NCI-H2227 (cell line): ENCODE measurements around the gene PCGF2.

Source experiments
- DNase-seq: peaks from one replicate; lab custom pipeline; 2025; ENCODE audit not compliant: unreplicated experiment; lab: John Stamatoyannopoulos, UW

Gene PCGF2

GRCh38 chr17:38738007-38738662 is 10.0 kb downstream of the PCGF2 start:
- no peak for DNase-seq

- DNase-seq = peak; percentile 68
Measured at GRCh38 chr17:38735161-38735997, 12.8 kb downstream of the PCGF2 start.

GRCh38 chr17:38733982-38734973 is 13.9 kb downstream of the PCGF2 start:
- no peak for DNase-seq

- no peak for DNase-seq
Measured at GRCh38 chr17:38733282-38733981, 14.7 kb downstream of the PCGF2 start.

- no peak for DNase-seq
Measured at GRCh38 chr17:38732376-38733281, 15.5 kb downstream of the PCGF2 start.

GRCh38 chr17:38731526-38732294 is 16.4 kb downstream of the PCGF2 start:
- DNase-seq = no peak

- peak; percentile 61 for DNase-seq
Measured at GRCh38 chr17:38730526-38731379, 17.4 kb downstream of the PCGF2 start.

- peak; percentile 90 for DNase-seq
Measured at GRCh38 chr17:38729886-38730525, 18.1 kb downstream of the PCGF2 start, which contains the start of gene CISD3. Gene CISD3 (plus strand): TSS chr17:38730341. CDS start chr17:38730359, 18 bp downstream.

- no peak for DNase-seq
Measured at GRCh38 chr17:38729368-38729885, 18.7 kb downstream of the PCGF2 start.

GRCh38 chr17:38728290-38728831 is 19.8 kb downstream of the PCGF2 start:
- no peak for DNase-seq

GRCh38 chr17:38727736-38728135 is 20.4 kb downstream of the PCGF2 start:
- no peak for DNase-seq

- DNase-seq = peak; percentile 28
Measured at GRCh38 chr17:38726145-38726544, 22.0 kb downstream of the PCGF2 start.

- no peak for DNase-seq
Measured at GRCh38 chr17:38725066-38725465, 23.1 kb downstream of the PCGF2 start.

GRCh38 chr17:38724337-38724988 is 23.7 kb downstream of the PCGF2 start:
- DNase-seq = peak; percentile 48

- DNase-seq = no peak
Measured at GRCh38 chr17:38721802-38722201, 26.3 kb downstream of the PCGF2 start.

GRCh38 chr17:38720941-38721340 is 27.2 kb downstream of the PCGF2 start:
- DNase-seq = no peak
